Cardiac fibroblast (primary cell): ENCODE measurements around the gene UPK3BL1.
"Not testable (repeated sequence)": the region's sequence is repeated elsewhere in the genome, so short reads cannot be mapped to it uniquely, and the experiment has no call there.

Experiments
- DNase-seq, 2 donors: peaks; one replicate each; pipeline versions ENCODE4 v3.0.0 to v3.0.0-alpha.2; 2010; ENCODE audit warnings: low read depth in 2 of 2
- H3K4me3 ChIP-seq, 2 donors: replicated peaks in 1 of 2; 1 replicate in 1 of 2; 2 replicates in 1 of 2; pipeline ENCODE4 v1.5.1; 2011; ENCODE audit warnings: low read depth in 2 of 2, low read length in 2 of 2, mild to moderate bottlenecking in 2 of 2, moderate library complexity in 1 of 2

UPK3BL1 gene, protein sequence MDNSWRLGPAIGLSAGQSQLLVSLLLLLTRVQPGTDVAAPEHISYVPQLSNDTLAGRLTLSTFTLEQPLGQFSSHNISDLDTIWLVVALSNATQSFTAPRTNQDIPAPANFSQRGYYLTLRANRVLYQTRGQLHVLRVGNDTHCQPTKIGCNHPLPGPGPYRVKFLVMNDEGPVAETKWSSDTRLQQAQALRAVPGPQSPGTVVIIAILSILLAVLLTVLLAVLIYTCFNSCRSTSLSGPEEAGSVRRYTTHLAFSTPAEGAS

GRCh38 chr7:102642691-102643090, at the start of gene UPK3BL1:
Gene UPK3BL1 (minus strand): TSS chr7:102642791. CDS start chr7:102642741, 50 bp downstream.
- not testable (repeated sequence) for H3K4me3 ChIP-seq, DNase-seq

DNA sequence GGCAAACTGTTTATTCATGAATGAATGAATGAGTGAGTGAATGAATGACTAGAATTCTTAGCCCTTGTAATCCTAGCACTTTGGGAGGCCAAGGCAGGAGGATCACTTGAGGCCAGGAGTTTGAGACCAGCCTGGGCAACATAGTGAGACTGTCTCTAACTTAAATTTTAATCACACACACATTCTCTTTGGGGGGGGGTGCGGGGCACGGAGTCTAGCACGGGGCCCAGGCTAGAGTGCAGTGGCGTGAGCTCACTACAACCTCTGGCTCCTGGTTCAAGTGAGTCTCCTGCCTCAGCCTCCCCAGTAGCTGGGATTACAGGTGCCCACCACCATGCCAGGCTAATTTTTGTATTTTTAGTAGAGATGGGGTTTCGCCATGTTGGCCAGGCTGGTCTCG, 48.0 kb upstream of the UPK3BL1 start:
- H3K4me3 ChIP-seq, DNase-seq: not testable (repeated sequence)

DNA sequence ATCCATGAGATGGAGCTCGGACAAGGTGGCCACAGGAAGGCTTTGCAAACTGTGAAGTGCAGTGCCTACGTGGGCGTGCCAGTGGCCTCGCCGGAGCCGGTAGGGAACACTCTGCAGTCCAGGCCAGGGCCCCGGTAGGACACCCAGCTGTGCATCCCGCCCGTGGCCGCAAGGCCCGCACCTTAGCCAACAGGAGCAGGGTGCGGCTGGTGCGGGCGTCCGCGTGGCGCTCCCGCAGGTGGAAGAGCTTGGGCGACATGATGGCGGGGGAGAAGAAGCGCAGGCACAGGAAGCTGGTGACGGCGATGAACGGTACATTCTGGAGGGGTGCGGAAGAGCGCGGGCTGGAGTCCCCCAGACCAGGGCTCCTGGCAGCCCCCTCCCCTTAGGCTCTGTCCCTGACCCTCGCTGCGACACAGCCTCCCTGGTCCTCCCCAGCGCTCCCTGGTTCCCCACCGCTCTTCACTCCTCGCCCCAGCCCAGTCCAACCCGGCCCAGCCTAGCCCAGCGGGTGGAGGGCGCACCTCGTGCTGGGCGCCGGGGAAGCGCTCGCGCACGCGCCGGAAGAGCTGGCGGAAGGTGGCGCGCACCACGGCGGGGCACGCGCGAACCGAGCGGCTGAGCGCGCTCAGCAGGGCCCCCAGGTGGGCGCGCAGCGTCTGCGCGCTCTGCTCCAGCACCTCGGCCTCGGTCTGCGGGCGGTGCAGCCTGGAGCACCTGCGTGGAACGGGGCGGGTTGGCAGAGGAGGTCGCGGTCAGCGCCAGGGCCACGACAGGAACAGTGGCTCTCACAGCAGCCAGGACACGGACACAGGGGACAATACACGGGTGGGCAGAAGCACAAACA, 47.1 kb upstream of the UPK3BL1 start:
- DNase-seq, H3K4me3 ChIP-seq: not testable (repeated sequence)

- not testable (repeated sequence) for H3K4me3 ChIP-seq, DNase-seq
These were observed 45.9 kb upstream of the UPK3BL1 start for GRCh38 chr7:102688299-102689036.

DNA sequence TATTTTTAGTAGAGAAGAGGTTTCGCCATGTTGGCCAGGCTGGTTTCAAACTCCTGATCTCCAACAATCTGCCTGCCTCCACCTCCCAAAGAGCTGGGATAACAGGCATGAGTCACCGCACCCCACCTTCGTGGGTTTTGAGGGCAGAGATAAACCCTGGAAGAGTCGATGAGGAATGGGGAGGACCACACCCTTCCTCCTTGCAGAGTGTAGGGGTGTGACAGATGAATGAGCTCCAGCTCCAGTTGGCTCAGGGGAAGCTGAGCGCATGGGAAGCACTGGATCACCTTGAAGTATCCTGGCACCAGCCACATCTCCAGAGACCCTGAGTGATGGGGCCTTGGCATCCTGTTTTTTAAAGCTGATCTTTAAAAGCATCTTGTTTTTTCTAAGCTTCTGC, 40.0 kb upstream of the UPK3BL1 start:
- DNase-seq, H3K4me3 ChIP-seq: not testable (repeated sequence)

DNA sequence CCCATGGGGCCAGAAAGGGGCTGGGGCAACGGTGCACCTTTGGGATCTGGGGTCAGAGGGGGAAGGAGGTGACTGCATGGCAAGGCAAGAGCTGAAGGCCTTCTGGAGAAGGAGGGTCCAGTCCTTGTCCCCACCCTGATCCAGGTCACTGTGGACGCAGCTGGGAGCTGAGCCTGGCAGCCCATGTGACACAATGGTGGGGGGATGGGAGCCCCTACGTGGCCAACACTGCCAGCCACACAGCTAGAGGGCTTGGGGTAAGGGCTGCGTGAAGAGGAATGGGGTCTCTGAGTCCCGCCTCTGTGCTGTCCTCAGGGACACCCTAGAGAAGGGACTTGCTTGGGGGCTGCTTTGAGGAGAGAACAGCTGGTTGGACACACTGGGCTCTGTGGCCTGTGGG, 38.2 kb upstream of the UPK3BL1 start:
- not testable (repeated sequence) for DNase-seq, H3K4me3 ChIP-seq

DNA sequence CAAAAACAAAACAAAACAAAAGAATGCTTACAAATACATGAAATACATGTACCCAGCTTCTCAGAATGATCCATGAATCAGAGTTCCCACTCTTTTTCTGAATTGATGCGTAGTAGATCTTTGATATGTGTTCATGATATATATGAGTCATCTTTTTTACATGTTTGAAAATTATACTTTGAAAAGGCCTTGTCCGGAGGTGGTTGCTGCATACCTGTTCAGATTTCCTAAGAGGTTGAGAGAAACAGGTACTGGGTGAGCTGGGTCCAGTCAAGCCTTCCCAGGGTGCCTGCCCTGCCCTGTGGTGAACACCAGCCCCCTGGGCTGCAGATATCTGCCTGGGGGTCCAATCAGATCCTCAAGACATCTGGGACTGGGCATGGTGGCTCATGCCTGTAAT, 33.0 kb upstream of the UPK3BL1 start:
- not testable (repeated sequence) for H3K4me3 ChIP-seq, DNase-seq

- H3K4me3 ChIP-seq, DNase-seq: not testable (repeated sequence)
These were observed 31.0 kb upstream of the UPK3BL1 start for GRCh38 chr7:102673447-102674067.

- H3K4me3 ChIP-seq, DNase-seq: not testable (repeated sequence)
These were observed 29.3 kb upstream of the UPK3BL1 start for GRCh38 chr7:102671956-102672307.

- H3K4me3 ChIP-seq = peak within 1 kb of the TSS; percentile 40 to 56
- DNase-seq = peak; percentile 76 to 77
These were observed 28.8 kb upstream of the UPK3BL1 start, which contains the start of gene POLR2J2 for GRCh38 chr7:102671166-102671955. Gene POLR2J2 (minus strand): TSS chr7:102671663. CDS start chr7:102671601, 62 bp downstream.

DNA sequence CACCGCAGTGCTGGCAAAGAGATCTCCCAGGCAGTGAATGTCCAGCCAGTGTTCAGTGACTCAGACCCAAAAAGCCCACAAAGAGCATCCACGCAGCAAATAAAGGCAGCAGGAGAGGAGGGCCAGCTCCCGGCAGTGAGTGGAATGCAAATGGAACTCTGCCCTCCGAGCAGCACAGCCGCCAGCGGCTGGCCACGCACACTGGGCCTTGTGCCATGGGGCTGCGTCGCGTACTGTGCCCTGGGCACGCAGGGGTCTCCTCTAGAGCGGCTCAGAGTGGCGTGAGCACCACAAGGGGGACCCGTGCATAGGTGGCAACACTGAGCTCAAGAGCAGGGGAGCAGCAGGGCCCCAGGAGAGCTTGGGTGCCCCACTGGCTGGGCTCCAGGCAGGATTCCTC, 24.9 kb upstream of the UPK3BL1 start:
- DNase-seq, H3K4me3 ChIP-seq: not testable (repeated sequence)

GRCh38 chr7:102666850-102667249, 24.3 kb upstream of the UPK3BL1 start:
- not testable (repeated sequence) for H3K4me3 ChIP-seq, DNase-seq

GRCh38 chr7:102664765-102665164, 22.2 kb upstream of the UPK3BL1 start:
- DNase-seq, H3K4me3 ChIP-seq: not testable (repeated sequence)

GRCh38 chr7:102649924-102650323, 7.3 kb upstream of the UPK3BL1 start, which contains the start of gene SPDYE2B:
Gene SPDYE2B (plus strand): TSS chr7:102650319. CDS start chr7:102652349, 2,030 bp downstream.
- DNase-seq, H3K4me3 ChIP-seq: not testable (repeated sequence)

- not testable (repeated sequence) for H3K4me3 ChIP-seq, DNase-seq
These were observed 5.2 kb upstream of the UPK3BL1 start for GRCh38 chr7:102647813-102648212.

DNA sequence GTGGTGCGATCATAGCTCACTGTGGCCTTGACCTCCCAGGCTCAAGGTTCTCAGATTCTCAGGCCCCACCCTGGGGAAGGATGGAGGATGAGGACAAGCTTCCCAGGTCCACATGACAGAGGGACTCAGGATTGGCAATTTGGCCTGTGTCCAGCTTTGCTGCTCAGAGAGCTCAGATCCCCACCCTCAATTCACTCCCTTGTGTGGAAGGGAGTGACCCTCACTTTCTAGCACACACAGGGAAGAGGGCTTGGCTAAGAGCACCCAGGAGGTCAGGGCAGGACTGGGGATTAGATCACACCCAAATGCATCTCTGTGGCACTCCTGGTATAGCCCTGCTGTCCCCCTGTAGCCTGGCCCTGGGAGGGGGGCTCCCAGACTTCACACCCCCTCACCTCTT, 813 bp upstream of the UPK3BL1 start:
- not testable (repeated sequence) for H3K4me3 ChIP-seq, DNase-seq

DNA sequence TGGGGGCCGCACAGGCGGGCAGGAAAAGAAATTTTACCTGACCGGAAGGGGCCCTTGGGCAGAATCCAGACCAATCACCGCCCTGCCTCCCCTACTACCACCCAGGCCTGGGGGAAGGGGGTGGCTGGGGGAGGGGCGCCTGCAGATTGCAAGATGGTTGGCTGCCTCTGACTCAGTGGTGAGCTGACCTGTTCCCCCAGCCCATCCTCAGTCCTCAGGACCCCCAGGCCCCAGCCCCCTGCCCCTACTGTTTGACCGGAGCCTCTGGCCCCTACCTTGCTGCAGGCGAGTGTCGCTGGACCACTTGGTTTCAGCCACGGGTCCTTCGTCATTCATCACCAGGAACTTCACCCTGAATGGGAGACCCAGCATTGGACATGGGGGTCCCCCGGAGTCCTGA, 3.7 kb downstream of the UPK3BL1 start:
- DNase-seq, H3K4me3 ChIP-seq: not testable (repeated sequence)
